PC-3 (cell line): Measurements from ENCODE around the gene GAS2L1. TPM values are rescaled to one million over a fixed set of nuclear protein-coding genes. Genes with fewer than 3 reads are reported as not detected.

Source experiments
- ATAC-seq: fragments of 200-7000 bp; cut with Tn5 transposase; 2 replicates; pipeline ENCODE4 v1.9.1; 2020; ENCODE audit warnings: mild to moderate bottlenecking, moderate library complexity
- BruUV-seq: library from RNA; stranded (reverse); fragments of 400-500 nt; replicated peaks from 2 replicates; lab custom pipeline; 2021; lab: Mats Ljungman, UMichigan
- CTCF ChIA-PET: fragments of 300-600 bp; sonication (Branson Sonifier 250); formaldehyde crosslinking; loops from one replicate; lab custom pipeline; 2022; ENCODE audit warnings: antibody characterized with exemption; lab: Charles Lee
- POLR2A ChIA-PET: fragments of 300-600 bp; sonication (Branson Sonifier 250); formaldehyde crosslinking; loops from one replicate; lab custom pipeline; 2022; ENCODE audit warnings: antibody characterized with exemption; ENCODE audit not compliant: unreplicated experiment; lab: Charles Lee
- DNase-seq: peaks from one replicate; pipeline ENCODE4 v3.0.0-alpha.2; 2015
- H2AFZ ChIP-seq: fragments of 300-600 bp; sonication (generic); 2 replicates; pipeline ENCODE4 v1.6.0; 2016; ENCODE audit warnings: antibody characterized with exemption, low read length
- H3F3A ChIP-seq: fragments of 300-600 bp; sonication (generic); one replicate; pipeline ENCODE4 v1.6.0; 2017; ENCODE audit warnings: antibody characterized with exemption, low read length, control low read depth, mild to moderate bottlenecking; ENCODE audit not compliant: unreplicated experiment
- H3K27ac ChIP-seq: fragments of 300-600 bp; sonication (generic); 2 replicates; pipeline ENCODE4 v1.5.1; 2016; ENCODE audit warnings: mild to moderate bottlenecking, low read length
- H3K27me3 ChIP-seq: fragments of 300-600 bp; sonication (generic); 2 replicates; pipeline ENCODE4 v1.6.1; 2016; ENCODE audit warnings: low read length, mixed read lengths
- H3K36me3 ChIP-seq: fragments of 300-600 bp; sonication (generic); 2 replicates; pipeline ENCODE4 v1.6.1; 2016; ENCODE audit warnings: low read depth, mixed run types, low read length, mixed read lengths
- H3K4me1 ChIP-seq: fragments of 300-600 bp; sonication (generic); 2 replicates; pipeline ENCODE4 v1.5.1; 2016; ENCODE audit warnings: low read length; ENCODE audit not compliant: insufficient read depth
- H3K4me2 ChIP-seq: fragments of 300-600 bp; sonication (generic); 2 replicates; pipeline ENCODE4 v1.6.0; 2016; ENCODE audit warnings: low read length
- H3K4me3 ChIP-seq: fragments of 300-600 bp; sonication (generic); 2 replicates; pipeline ENCODE4 v1.5.1; 2016; ENCODE audit warnings: mild to moderate bottlenecking, low read length, mixed read lengths
- H3K79me2 ChIP-seq: fragments of 300-600 bp; sonication (generic); 2 replicates; pipeline ENCODE4 v1.6.1; 2017; ENCODE audit warnings: low read length, mixed read lengths
- H3K9ac ChIP-seq: fragments of 300-600 bp; sonication (generic); 2 replicates; pipeline ENCODE4 v1.6.0; 2016; ENCODE audit warnings: mild to moderate bottlenecking, low read length
- H3K9me2 ChIP-seq: fragments of 300-600 bp; sonication (generic); replicated peaks from 2 replicates; pipeline ENCODE4 v1.6.1; 2016; ENCODE audit warnings: mixed run types, low read length, mixed read lengths
- H3K9me3 ChIP-seq: fragments of 300-600 bp; sonication (generic); 2 replicates; pipeline ENCODE4 v1.6.1; 2016; ENCODE audit warnings: low read length, mixed read lengths
- H4K20me1 ChIP-seq: fragments of 300-600 bp; sonication (generic); 2 replicates; pipeline ENCODE4 v1.6.1; 2016; ENCODE audit warnings: low read length, mixed read lengths
- EZH2 ChIP-seq: fragments of 300-600 bp; sonication (generic); IDR thresholded peaks from one replicate; pipeline ENCODE4 v1.6.1; 2017; ENCODE audit warnings: antibody characterized with exemption, mild to moderate bottlenecking, low read length; ENCODE audit not compliant: unreplicated experiment
- EZH2phosphoT487 ChIP-seq: fragments of 300-600 bp; sonication (generic); IDR thresholded peaks from 2 replicates; pipeline ENCODE4 v1.6.1; 2018; ENCODE audit warnings: mild to moderate bottlenecking, antibody characterized with exemption, low read length, borderline replicate concordance
- intact Hi-C: fragments of 100-400 bp; cut with micrococcal nuclease; formaldehyde crosslinking; loops from 2 replicates; pipeline ENCODE4 v1.9.0; 2023
- total RNA-seq: library from RNA; depleted of rRNA; stranded (reverse); fragments of >200 nt; gene quantifications from 2 replicates; pipeline ENCODE4 v1.2.3, GENCODE V29; 2014
- TF ChIP-seq, protein P1 (sequence below): fragments of 300-600 bp; sonication (generic); conservative IDR thresholded peaks from 2 replicates; pipeline ENCODE4 v1.5.1; 2017; ENCODE audit warnings: antibody characterized with exemption, low read depth, mild to moderate bottlenecking, low read length

GAS2L1 gene
- total RNA-seq, 1 experiment from 2014 or later: 58.4 TPM

DNA sequence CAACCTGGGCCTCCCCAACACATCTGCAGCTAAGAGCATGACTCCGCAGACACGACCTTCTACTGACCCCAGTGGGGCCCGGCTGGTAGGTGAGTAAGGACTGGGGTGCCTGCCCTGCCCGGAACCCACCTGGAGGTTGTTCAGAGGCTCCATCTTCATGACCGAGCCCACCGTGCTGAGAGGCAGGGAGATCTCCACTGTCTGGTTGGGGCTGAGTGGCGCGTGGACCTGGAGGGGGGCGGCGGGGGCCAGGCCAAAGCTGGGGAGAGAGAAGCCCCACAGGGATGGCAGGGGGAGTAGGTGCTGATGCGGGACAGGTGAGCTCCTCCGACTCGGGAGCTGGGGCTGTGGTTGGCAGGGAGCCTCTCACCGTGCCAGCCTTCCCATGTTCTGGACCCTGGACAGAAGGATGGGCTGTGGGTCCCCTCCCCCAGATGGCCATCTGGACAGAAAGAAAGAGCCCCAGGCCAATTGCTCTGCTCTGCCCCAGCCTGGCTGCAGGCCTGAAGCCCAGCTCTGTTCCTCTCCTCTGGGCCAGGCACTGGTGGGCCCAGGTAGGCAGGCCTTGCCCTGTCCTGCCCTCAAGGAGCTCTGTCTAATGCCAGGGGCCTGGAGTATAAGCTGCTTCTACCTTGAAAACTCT, 25.3 kb downstream of the GAS2L1 start:
- no peaks in the 10 kb centered on the region for H3K79me2 ChIP-seq
- no TSS peak for BruUV-seq
- DNase-seq (no peak), ATAC-seq (no peak)
- peaks cover 18% of the 10 kb centered on the region for H3K4me1 ChIP-seq
- H3K9me2 ChIP-seq: no peaks in the 10 kb centered on the region
- H3K27me3 ChIP-seq: no peaks in the 10 kb centered on the region
- POLR2A ChIA-PET: no interaction called here
- H3K4me2 ChIP-seq: no peak overlapping the region
- H4K20me1 ChIP-seq: peaks cover 5% of the 10 kb centered on the region; the same call in 1 of the 2 replicates
- intact Hi-C loops: no loop called here
- H3K36me3 ChIP-seq: peaks cover 5% of the 10 kb centered on the region; the same call in 1 of the 2 replicates
- no peak overlapping the region for H2AFZ ChIP-seq
- no peak overlapping the region for H3K27ac ChIP-seq
- H3F3A ChIP-seq: peaks cover 9% of the 10 kb centered on the region
- no peak overlapping the region for H3K9ac ChIP-seq
- TF ChIP-seq, protein P1, sequence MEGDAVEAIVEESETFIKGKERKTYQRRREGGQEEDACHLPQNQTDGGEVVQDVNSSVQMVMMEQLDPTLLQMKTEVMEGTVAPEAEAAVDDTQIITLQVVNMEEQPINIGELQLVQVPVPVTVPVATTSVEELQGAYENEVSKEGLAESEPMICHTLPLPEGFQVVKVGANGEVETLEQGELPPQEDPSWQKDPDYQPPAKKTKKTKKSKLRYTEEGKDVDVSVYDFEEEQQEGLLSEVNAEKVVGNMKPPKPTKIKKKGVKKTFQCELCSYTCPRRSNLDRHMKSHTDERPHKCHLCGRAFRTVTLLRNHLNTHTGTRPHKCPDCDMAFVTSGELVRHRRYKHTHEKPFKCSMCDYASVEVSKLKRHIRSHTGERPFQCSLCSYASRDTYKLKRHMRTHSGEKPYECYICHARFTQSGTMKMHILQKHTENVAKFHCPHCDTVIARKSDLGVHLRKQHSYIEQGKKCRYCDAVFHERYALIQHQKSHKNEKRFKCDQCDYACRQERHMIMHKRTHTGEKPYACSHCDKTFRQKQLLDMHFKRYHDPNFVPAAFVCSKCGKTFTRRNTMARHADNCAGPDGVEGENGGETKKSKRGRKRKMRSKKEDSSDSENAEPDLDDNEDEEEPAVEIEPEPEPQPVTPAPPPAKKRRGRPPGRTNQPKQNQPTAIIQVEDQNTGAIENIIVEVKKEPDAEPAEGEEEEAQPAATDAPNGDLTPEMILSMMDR: no peak
- no peak for TF ChIP-seq EZH2
- no peak for TF ChIP-seq EZH2phosphoT487
- CTCF ChIA-PET: no interaction called here
- no peak overlapping the region for H3K4me3 ChIP-seq
- no peaks in the 10 kb centered on the region for H3K9me3 ChIP-seq

DNA sequence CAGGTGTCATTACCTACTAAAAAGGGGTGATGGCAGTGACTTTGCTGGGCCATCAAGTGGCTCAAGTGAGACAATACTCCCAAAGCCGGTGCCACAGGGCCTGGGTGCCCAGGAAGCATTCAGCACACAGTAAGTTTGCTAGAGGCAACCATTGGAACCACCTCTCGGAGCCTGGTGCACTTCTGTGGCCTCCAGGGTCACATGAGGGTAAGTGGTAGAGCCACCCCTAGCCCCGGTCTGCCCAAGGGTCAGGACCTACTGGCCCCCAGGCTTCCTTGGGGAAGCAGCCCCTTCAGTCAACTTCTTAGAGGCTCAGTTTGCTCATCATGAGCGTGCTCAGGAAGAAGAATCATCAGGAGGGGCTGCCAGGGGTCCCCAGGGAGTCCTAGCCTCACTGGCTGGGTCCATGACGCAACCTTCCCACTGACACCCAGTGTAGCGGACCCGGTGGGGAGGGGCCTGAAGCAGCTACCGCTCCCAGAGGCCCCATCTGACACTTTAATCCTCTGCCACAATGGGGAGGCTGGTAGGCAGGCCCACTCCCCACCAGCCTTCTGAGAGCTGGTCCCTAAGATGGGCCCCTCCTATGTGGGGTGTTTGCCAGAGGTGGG, 26.5 kb downstream of the GAS2L1 start:
- H2AFZ ChIP-seq: no peak overlapping the region
- no peak overlapping the region for H3K27ac ChIP-seq
- no peaks in the 10 kb centered on the region for H3K9me2 ChIP-seq
- no peak overlapping the region for H3K4me2 ChIP-seq
- ChIA-PET POLR2A (no interaction called here), CTCF (no interaction called here)
- no peaks in the 10 kb centered on the region for H3K9me3 ChIP-seq
- H4K20me1 ChIP-seq: peaks cover 5% of the 10 kb centered on the region; the same call in 1 of the 2 replicates
- peaks cover 18% of the 10 kb centered on the region for H3K4me1 ChIP-seq
- no peaks in the 10 kb centered on the region for H3K27me3 ChIP-seq
- intact Hi-C loops: no loop called here
- no peak overlapping the region for H3K4me3 ChIP-seq
- TF ChIP-seq EZH2: no peak
- TF ChIP-seq EZH2phosphoT487: no peak
- TF ChIP-seq, protein P1: no peak
- DNase-seq: no peak
- no peak for ATAC-seq
- peaks cover 9% of the 10 kb centered on the region for H3F3A ChIP-seq
- H3K36me3 ChIP-seq: peaks cover 5% of the 10 kb centered on the region; the same call in 1 of the 2 replicates
- no peak overlapping the region for H3K9ac ChIP-seq
- no TSS peak for BruUV-seq
- H3K79me2 ChIP-seq: no peaks in the 10 kb centered on the region

DNA sequence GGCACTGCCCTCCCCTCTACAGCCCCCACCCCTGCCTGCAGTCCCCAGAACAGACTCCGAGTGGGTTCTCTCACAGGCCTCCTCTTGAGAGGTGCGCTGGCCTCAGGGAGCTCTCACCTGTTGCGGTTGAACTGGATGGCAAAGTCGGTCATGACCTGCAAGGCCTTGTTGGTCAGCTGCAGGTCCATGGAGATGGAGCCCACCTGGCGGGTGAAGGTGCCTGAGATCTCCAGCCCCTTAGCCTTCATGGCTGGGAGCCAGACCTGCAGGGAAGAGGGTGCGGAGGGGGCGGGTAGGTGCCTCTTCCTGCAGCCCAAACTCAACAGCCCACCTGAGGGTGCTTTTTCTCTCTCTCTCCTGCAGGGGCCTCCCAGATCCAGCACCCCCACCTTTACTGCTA, 27.7 kb downstream of the GAS2L1 start:
- TF ChIP-seq, protein P1: no peak
- no peak for TF ChIP-seq EZH2
- no peak for TF ChIP-seq EZH2phosphoT487
- ChIA-PET POLR2A (no interaction called here), CTCF (no interaction called here)
- H4K20me1 ChIP-seq: peaks cover 5% of the 10 kb centered on the region; the same call in 1 of the 2 replicates
- H3K4me3 ChIP-seq: no peak overlapping the region
- peaks cover 9% of the 10 kb centered on the region for H3F3A ChIP-seq
- intact Hi-C loops: no loop called here
- ATAC-seq (no peak), DNase-seq (no peak)
- peak overlapping the region; percentile 77 for H3K27ac ChIP-seq
- peaks cover 10% of the 10 kb centered on the region for H3K36me3 ChIP-seq
- no TSS peak for BruUV-seq
- no peak overlapping the region for H3K9ac ChIP-seq
- H3K9me2 ChIP-seq: no peaks in the 10 kb centered on the region
- peak overlapping the region; percentile 48; the same call in 1 of the 2 replicates for H3K4me2 ChIP-seq
- H3K9me3 ChIP-seq: no peaks in the 10 kb centered on the region
- no peak overlapping the region for H2AFZ ChIP-seq
- H3K27me3 ChIP-seq: no peaks in the 10 kb centered on the region
- no peaks in the 10 kb centered on the region for H3K79me2 ChIP-seq
- H3K4me1 ChIP-seq: peaks cover 23% of the 10 kb centered on the region
